Cardiac fibroblast (primary cell): ENCODE results near the gene CEBPA.

ENCODE experiments used
- DNase-seq, 2 donors: peaks; one replicate each; pipeline versions ENCODE4 v3.0.0 to v3.0.0-alpha.2; 2010; ENCODE audit warnings: low read depth in 2 of 2
- H3K4me3 ChIP-seq, 2 donors: replicated peaks in 1 of 2; 1 replicate in 1 of 2; 2 replicates in 1 of 2; pipeline ENCODE4 v1.5.1; 2011; ENCODE audit warnings: low read depth in 2 of 2, low read length in 2 of 2, mild to moderate bottlenecking in 2 of 2, moderate library complexity in 1 of 2
- TF ChIP-seq, protein P1 (sequence below): IDR thresholded peaks from one replicate; pipeline ENCODE4 v1.5.1; 2011; ENCODE audit warnings: low read depth, mild to moderate bottlenecking, low read length, inconsistent platforms

CEBPA gene

DNA sequence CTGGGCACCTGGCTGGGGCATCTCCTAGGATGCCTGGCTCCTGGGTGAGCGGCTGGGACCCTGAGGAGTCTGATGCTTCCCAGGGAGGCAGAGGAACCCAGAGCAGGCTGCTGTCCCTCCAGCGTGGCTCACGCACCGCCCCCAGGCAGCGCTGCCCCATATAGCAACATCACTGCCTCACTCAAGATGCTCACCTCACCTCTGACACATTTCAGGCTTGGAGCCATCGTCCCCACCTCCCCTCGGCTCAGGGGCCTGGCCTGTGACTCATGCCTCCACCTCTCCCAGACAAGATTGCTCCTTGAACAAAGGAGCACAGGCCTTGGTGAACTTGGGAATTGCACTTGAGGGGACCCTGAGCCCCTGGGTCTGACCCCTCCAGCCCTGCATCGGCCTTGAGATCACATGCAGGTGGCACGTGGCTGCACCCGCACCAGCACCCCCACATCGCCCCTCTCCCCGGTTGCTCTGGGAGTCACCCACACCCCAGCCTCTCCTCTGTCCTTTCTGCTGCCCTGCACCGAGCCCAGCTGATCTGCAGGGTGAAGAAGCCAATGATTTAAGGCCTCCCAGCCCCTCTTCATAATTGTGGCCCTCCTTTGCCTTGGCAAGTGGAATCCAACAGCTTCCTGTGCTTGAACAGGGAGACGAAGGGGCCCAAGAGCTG, 11.2 kb downstream of the CEBPA start:
- TF ChIP-seq, protein P1, sequence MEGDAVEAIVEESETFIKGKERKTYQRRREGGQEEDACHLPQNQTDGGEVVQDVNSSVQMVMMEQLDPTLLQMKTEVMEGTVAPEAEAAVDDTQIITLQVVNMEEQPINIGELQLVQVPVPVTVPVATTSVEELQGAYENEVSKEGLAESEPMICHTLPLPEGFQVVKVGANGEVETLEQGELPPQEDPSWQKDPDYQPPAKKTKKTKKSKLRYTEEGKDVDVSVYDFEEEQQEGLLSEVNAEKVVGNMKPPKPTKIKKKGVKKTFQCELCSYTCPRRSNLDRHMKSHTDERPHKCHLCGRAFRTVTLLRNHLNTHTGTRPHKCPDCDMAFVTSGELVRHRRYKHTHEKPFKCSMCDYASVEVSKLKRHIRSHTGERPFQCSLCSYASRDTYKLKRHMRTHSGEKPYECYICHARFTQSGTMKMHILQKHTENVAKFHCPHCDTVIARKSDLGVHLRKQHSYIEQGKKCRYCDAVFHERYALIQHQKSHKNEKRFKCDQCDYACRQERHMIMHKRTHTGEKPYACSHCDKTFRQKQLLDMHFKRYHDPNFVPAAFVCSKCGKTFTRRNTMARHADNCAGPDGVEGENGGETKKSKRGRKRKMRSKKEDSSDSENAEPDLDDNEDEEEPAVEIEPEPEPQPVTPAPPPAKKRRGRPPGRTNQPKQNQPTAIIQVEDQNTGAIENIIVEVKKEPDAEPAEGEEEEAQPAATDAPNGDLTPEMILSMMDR = no peak
- no peak for DNase-seq

DNA sequence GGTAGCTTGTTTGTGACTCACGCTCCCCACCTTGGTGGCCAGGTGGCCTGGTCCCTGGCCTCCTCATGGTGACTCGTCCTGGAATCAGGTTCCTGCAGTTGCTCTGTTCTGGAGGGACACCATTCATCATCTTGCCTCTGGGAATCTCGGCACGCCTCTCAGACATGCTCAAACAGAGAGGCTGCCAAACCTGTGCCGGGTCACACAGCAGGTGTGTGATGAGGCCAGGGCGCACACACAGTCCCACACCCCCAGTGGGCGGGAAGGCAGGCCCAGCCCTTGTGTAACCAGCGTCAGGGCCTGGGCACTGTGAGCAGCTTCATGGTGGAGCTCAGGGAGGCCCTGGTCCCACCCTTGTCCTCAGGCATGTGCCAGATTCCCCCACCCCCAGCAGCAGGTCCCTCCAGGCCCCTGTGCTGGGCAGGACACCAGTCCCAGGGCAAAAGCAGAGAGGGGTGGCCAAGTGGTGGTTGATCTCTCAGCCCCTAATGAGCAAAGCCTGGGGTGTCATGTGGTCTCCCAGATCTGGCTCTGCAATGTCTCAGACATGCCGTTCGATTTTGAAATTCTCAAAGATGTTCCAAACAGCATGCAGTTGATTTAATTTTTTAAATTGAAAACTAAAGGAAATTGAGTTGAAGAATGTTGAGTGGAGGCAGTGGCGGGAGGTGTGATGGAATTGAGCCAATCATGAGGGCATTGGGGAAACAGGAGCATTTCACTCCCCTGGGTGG, 12.1 kb downstream of the CEBPA start:
- no peak overlapping the region for H3K4me3 ChIP-seq
- TF ChIP-seq, protein P1 = no peak
- no peak for DNase-seq

More for the DNA sequence above, 11.2 kb downstream of the CEBPA start:
- no peak overlapping the region for H3K4me3 ChIP-seq

GRCh38 chr19:33289261-33289660, 13.1 kb downstream of the CEBPA start:
- TF ChIP-seq, protein P1 = no peak
- H3K4me3 ChIP-seq = no peak overlapping the region
- no peak for DNase-seq

- TF ChIP-seq, protein P1 = no peak
- DNase-seq = no peak
- H3K4me3 ChIP-seq = no peak overlapping the region
These were observed 13.7 kb downstream of the CEBPA start for GRCh38 chr19:33288666-33289065.

DNA sequence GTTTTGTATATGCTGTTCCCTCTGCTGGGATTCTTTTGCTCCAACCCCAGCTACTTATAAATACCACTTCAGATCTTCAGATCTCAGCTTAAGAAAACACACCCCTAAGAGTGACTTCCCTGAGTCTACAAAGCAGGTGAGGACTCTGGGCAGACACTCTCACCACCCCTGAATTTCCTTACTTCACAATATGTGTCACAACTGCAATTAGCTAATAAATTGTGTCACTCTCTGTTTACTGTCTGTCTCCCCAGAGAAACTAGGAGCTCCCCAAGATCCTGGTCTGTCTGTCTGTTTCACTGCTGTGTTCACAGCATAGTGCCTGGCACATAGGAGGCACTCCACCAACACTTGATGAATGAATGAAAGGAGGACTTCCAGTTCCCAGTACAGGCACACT, 14.4 kb downstream of the CEBPA start:
- TF ChIP-seq, protein P1 = no peak
- H3K4me3 ChIP-seq = no peak overlapping the region
- no peak for DNase-seq

DNA sequence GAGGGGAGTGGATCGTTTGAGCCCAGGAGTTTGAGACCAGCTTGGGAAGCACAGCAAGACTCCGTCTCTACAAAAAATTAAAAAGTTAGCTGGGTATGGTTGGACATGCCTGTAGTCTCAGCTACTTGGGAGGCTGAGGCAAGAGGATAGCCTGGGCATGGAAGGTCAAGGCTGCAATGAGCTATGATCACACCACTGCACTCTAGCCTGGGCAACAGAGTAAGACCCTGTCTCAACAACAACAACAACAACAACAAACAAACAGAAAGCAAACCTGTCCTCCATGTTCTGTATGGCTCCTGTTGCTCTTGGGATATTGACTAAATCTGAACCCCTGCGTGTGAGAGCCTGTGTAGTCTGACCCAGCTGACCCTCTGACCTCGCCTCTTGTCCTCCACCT, 14.9 kb downstream of the CEBPA start:
- no peak overlapping the region for H3K4me3 ChIP-seq
- DNase-seq = no peak
- TF ChIP-seq, protein P1 = no peak
